Uterus (tissue), 4 donors: ENCODE data around the gene MAPK10. TPM values are rescaled to one million over a fixed set of nuclear protein-coding genes. Genes with fewer than 3 reads are reported as not detected.
"Not testable (repeated sequence)": the region's sequence is repeated elsewhere in the genome, so short reads cannot be mapped to it uniquely, and the experiment has no call there.

ENCODE experiments used
- DNase-seq, 2 donors: peaks; one replicate each; pipeline ENCODE4 v3.0.0-alpha.2; 2019 to 2020
- H3K27ac ChIP-seq, 2 donors: fragments of 200-600 bp; sonication (generic); 1 replicate in 1 of 2; 2 replicates in 1 of 2; pipeline ENCODE4 v1.5.1; 2016 to 2018
- H3K27me3 ChIP-seq, 2 donors: fragments of 200-600 bp; sonication (generic); one replicate each; pipeline ENCODE4 v1.5.1; 2018 to 2019; ENCODE audit warnings: control low read depth in 1 of 2
- H3K36me3 ChIP-seq, 2 donors: fragments of 200-600 bp; sonication (generic); one replicate each; pipeline ENCODE4 v1.5.1; 2019; ENCODE audit warnings: control low read depth in 1 of 2
- H3K4me1 ChIP-seq, 2 donors: fragments of 200-600 bp; sonication (generic); one replicate each; pipeline ENCODE4 v1.5.1; 2018 to 2019; ENCODE audit warnings: control low read depth in 1 of 2
- H3K4me3 ChIP-seq, 2 donors: fragments of 200-600 bp; sonication (generic); 1 replicate in 1 of 2; 2 replicates in 1 of 2; pipeline ENCODE4 v1.5.1; 2018 to 2019; ENCODE audit warnings: mild to moderate bottlenecking in 1 of 2
- H3K9me3 ChIP-seq, 2 donors: fragments of 200-600 bp; sonication (generic); one replicate each; pipeline ENCODE4 v1.5.1; 2019; ENCODE audit warnings: control low read depth in 1 of 2
- POLR2A ChIP-seq, 2 donors: fragments of 450-650 bp; IDR thresholded peaks; one replicate each; pipeline ENCODE4 v1.6.1; 2016; ENCODE audit warnings: antibody characterized with exemption in 2 of 2, mild to moderate bottlenecking in 1 of 2, moderate library complexity in 1 of 2
- intact Hi-C: fragments of 100-400 bp; cut with DNase I; formaldehyde crosslinking; loops from one replicate; pipeline ENCODE4 v1.15.1; 2023; ENCODE audit warnings: low total_unique reads
- total RNA-seq, 4 donors: library from RNA; depleted of rRNA in 3 of 4; stranded (reverse); fragments of >200 nt in 3 of 4; gene quantifications; one replicate each; pipeline versions ENCODE4 v1.1.0 to v1.2.4, GENCODE V29; 2014 to 2023
- TF ChIP-seq, protein P1 (sequence below), 4 experiments: fragments of 200-600 bp in 2 of 4; fragments of 450-650 bp in 2 of 4; sonication (generic) in 2 of 4; IDR thresholded peaks; one replicate each; pipeline ENCODE4 v1.5.1; 2016 to 2019; ENCODE audit warnings: antibody characterized with exemption in 4 of 4, mild to moderate bottlenecking in 2 of 4, moderate library complexity in 1 of 4
- donor health status: DM: yes; HTN: yes; CAD: no.

MAPK10 gene
- total RNA-seq, 4 donors from 2014 or later = 38.2 to 144 (median 73.0) TPM

DNA sequence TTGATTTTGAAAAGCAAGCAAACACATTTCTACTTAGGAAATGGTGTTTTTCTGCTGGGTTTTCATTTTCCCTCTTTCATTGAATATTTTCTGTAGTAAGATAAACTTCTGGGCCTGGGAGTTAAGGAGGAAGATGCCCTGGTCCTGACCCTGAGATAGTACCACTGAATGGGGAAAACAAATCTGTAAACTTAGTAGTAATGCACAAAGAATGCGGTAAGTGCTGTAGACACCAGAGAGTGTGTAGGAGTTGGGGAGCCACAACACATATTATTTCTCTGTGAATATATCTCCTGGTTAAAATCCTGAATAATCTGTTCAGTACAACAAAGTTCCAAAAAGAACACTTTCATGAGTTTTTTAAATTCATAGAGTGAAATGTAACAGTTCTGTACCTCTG, 178.3 kb downstream of the MAPK10 start:
- intact Hi-C loops = no loop called here
- no peaks in the 10 kb centered on the region for H3K27me3 ChIP-seq
- H3K27ac ChIP-seq = peak overlapping the region in 1 of 2 donors; percentile 25
- H3K4me3 ChIP-seq = no peak overlapping the region
- H3K4me1 ChIP-seq = no peaks in the 10 kb centered on the region
- H3K9me3 ChIP-seq = no peaks in the 10 kb centered on the region
- H3K36me3 ChIP-seq = no peaks in the 10 kb centered on the region
- no peak for DNase-seq
- TF ChIP-seq, protein P1, sequence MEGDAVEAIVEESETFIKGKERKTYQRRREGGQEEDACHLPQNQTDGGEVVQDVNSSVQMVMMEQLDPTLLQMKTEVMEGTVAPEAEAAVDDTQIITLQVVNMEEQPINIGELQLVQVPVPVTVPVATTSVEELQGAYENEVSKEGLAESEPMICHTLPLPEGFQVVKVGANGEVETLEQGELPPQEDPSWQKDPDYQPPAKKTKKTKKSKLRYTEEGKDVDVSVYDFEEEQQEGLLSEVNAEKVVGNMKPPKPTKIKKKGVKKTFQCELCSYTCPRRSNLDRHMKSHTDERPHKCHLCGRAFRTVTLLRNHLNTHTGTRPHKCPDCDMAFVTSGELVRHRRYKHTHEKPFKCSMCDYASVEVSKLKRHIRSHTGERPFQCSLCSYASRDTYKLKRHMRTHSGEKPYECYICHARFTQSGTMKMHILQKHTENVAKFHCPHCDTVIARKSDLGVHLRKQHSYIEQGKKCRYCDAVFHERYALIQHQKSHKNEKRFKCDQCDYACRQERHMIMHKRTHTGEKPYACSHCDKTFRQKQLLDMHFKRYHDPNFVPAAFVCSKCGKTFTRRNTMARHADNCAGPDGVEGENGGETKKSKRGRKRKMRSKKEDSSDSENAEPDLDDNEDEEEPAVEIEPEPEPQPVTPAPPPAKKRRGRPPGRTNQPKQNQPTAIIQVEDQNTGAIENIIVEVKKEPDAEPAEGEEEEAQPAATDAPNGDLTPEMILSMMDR (IDR thresholded peaks at IDR 0.05) = no peak
- TF ChIP-seq POLR2A (IDR thresholded peaks at IDR 0.05) = no peak

DNA sequence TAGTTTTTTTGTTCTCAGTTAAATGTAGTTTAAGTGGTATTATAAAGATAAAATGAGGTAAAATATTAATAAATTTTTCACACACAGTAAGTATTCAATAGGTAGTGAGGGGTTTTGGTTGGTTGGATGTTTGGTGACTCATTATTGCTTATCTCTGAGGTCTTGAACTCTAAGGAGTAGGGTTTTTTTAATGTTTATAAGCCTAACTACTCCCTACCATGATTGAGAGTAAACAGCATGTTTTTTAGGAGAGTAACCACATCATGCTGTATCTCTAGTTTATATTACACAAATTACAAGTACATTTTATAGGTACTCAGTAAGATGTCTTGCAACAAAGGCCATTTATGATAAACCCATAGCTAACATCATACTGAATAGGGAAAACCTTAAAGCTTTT, 181.6 kb downstream of the MAPK10 start:
- H3K9me3 ChIP-seq = no peaks in the 10 kb centered on the region
- DNase-seq = no peak
- no peaks in the 10 kb centered on the region for H3K27me3 ChIP-seq
- H3K36me3 ChIP-seq = no peaks in the 10 kb centered on the region
- intact Hi-C loops = no loop called here
- no peak overlapping the region for H3K4me3 ChIP-seq
- no peaks in the 10 kb centered on the region for H3K4me1 ChIP-seq
- TF ChIP-seq POLR2A (IDR thresholded peaks at IDR 0.05) = no peak
- no peak overlapping the region for H3K27ac ChIP-seq

DNA sequence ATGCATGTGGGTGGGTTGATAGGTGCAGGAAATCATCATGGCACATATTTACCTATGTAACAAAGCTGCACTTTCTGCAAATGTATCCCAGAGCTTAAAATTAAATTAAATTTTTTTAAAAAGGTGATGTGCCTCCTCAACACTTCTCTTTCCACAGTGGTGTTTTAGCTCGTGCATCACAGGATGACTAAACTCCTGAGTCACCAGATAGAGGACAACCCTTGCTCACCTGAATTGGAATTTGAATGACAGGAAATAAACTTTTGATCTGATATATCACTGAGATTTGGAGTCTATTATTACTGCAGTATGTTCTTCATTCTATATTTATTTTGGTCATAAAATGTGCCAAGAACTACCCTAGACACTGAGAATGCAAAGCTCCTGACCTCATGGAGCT, 185.3 kb downstream of the MAPK10 start:
- no peak for TF ChIP-seq POLR2A (IDR thresholded peaks at IDR 0.05)
- TF ChIP-seq, protein P1 (IDR thresholded peaks at IDR 0.05) = no peak
- Histone ChIP-seq H3K9me3 (no peaks in the 10 kb centered on the region), H3K4me3 (no peak overlapping the region), H3K36me3 (no peaks in the 10 kb centered on the region), H3K4me1 (no peaks in the 10 kb centered on the region), H3K27ac (no peak overlapping the region), H3K27me3 (no peaks in the 10 kb centered on the region)
- intact Hi-C loops = no loop called here
- no peak for DNase-seq

DNA sequence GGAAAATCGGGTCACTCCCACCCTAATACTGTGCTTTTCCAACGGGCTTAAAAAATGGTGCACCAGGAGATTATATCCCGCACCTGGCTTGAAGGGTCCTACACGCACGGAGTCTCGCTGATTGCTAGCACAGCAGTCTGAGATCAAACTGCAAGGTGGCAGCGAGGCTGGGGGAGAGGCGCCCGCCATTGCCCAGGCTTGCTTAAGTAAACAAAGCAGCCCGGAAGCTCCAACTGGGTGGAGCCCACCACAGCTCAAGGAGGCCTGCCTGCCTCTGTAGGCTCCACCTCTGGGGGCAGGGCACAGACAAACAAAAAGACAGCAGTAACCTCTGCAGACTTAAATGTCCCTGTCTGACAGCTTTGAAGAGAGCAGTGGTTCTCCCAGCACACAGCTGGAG, 191.5 kb downstream of the MAPK10 start:
- intact Hi-C loops, H3K4me1 ChIP-seq, H3K27me3 ChIP-seq, H3K4me3 ChIP-seq, H3K27ac ChIP-seq, DNase-seq, H3K36me3 ChIP-seq, H3K9me3 ChIP-seq: not testable (repeated sequence)

DNA sequence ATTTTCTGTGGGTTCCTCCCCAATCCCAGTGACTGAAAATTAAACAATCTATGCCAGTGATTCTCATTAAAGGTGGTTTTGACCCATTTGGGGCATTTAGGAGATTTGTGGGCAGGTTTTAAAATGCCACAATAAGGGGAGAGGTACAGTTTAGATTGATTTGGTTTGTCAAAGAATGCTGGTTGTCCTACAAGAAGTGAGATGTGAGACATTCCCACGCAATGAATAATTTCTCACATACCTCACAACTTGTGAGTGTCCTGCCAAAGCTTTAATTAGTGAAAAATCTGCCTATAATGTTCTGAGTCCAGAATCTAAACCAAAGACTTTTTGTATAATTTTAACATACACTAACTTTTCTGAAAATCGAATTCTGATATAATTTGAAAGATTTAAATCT, 199.4 kb downstream of the MAPK10 start:
- TF ChIP-seq, protein P1 (IDR thresholded peaks at IDR 0.05) = no peak
- no peak for TF ChIP-seq POLR2A (IDR thresholded peaks at IDR 0.05)
- intact Hi-C loops = no loop called here

DNA sequence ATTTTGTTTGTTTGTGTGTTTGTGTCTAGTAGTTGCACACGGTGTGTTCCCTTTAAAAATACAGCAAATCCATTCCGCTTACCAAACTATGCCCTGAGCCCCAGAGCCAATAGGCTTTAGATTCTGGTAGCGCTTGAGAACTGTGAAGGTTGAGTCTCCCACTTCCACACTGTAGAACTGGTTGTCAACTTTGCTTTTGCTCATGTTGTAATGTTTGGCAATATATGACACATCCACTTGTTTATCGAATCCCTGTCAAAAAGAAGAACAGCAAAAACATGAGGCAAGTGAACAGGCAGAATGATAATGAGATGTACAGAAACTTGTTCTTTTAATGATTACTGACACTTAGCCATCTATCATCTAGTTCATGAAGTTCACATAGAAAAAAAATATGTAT, 200.6 kb downstream of the MAPK10 start:
- no peaks in the 10 kb centered on the region for H3K27me3 ChIP-seq
- H3K4me3 ChIP-seq = no peak overlapping the region
- H3K27ac ChIP-seq = no peak overlapping the region
- no peaks in the 10 kb centered on the region for H3K36me3 ChIP-seq
- no peaks in the 10 kb centered on the region for H3K9me3 ChIP-seq
- no peak for DNase-seq
- no peak for TF ChIP-seq POLR2A (IDR thresholded peaks at IDR 0.05)
- TF ChIP-seq, protein P1 (IDR thresholded peaks at IDR 0.05) = no peak
- intact Hi-C loops = no loop called here
- H3K4me1 ChIP-seq = no peaks in the 10 kb centered on the region

More for the DNA sequence above, 199.4 kb downstream of the MAPK10 start:
- Histone ChIP-seq H3K36me3 (no peaks in the 10 kb centered on the region), H3K27ac (no peak overlapping the region), H3K4me3 (no peak overlapping the region), H3K27me3 (no peaks in the 10 kb centered on the region), H3K9me3 (no peaks in the 10 kb centered on the region), H3K4me1 (no peaks in the 10 kb centered on the region)
- no peak for DNase-seq
